GM19397 (cell line): ENCODE data around the gene HPS3.
A peak's percentile ranks its signal among the peaks of the same experiment; 100 is the strongest.
"Not testable (repeated sequence)": the region's sequence is repeated elsewhere in the genome, so short reads cannot be mapped to it uniquely, and the experiment has no call there.

ENCODE experiments used
- ATAC-seq: cut with Tn5 transposase; IDR thresholded peaks from one replicate; pipeline ENCODE4 v1.9.1; 2021; ENCODE audit warnings: mild to moderate bottlenecking, moderate library complexity; ENCODE audit not compliant: unreplicated experiment

The HPS3 gene

GRCh38 chr3:149129326-149130205 lies at the start of gene HPS3:
Gene HPS3 (plus strand): TSS chr3:149129638. CDS start chr3:149129724, 86 bp downstream.
- peak; percentile 95 for ATAC-seq

- ATAC-seq, result no peak
These were observed 49.3 kb upstream of the HPS3 start for GRCh38 chr3:149080011-149080698.

- no peak for ATAC-seq
These were observed 48.7 kb upstream of the HPS3 start for GRCh38 chr3:149080699-149081091.

GRCh38 chr3:149081772-149082171 lies 47.7 kb upstream of the HPS3 start:
- ATAC-seq, result no peak

GRCh38 chr3:149085828-149086231 lies 43.6 kb upstream of the HPS3 start:
- peak; percentile 33 for ATAC-seq

GRCh38 chr3:149086232-149086988 lies 43.0 kb upstream of the HPS3 start, which contains the start of gene HLTF:
Gene HLTF (minus strand): TSS chr3:149086533. CDS start chr3:149086336, 197 bp downstream.
- peak; percentile 99 for ATAC-seq

- no peak for ATAC-seq
These were observed 42.2 kb upstream of the HPS3 start for GRCh38 chr3:149087208-149087607.

- no peak for ATAC-seq
These were observed 40.0 kb upstream of the HPS3 start for GRCh38 chr3:149089395-149089794.

- no peak for ATAC-seq
These were observed 39.0 kb upstream of the HPS3 start for GRCh38 chr3:149090461-149090860.

GRCh38 chr3:149090907-149091306 lies 38.5 kb upstream of the HPS3 start:
- no peak for ATAC-seq

GRCh38 chr3:149091983-149092382 lies 37.5 kb upstream of the HPS3 start:
- no peak for ATAC-seq

GRCh38 chr3:149095487-149095886 lies 34.0 kb upstream of the HPS3 start:
- ATAC-seq, result peak; percentile 71

- not testable (repeated sequence) for ATAC-seq
These were observed 31.5 kb upstream of the HPS3 start for GRCh38 chr3:149097987-149098386.

- ATAC-seq, result no peak
These were observed 28.3 kb upstream of the HPS3 start for GRCh38 chr3:149101154-149101553.

- no peak for ATAC-seq
These were observed 27.8 kb upstream of the HPS3 start for GRCh38 chr3:149101641-149102040.

- ATAC-seq, result no peak
These were observed 25.0 kb upstream of the HPS3 start for GRCh38 chr3:149104484-149104883.

GRCh38 chr3:149114458-149114857 lies 15.0 kb upstream of the HPS3 start:
- ATAC-seq, result no peak

GRCh38 chr3:149115114-149115513 lies 14.3 kb upstream of the HPS3 start:
- no peak for ATAC-seq

GRCh38 chr3:149118724-149119123 lies 10.7 kb upstream of the HPS3 start:
- ATAC-seq, result no peak

GRCh38 chr3:149119466-149119865 lies 10.0 kb upstream of the HPS3 start:
- no peak for ATAC-seq
